Gastrocnemius medialis (tissue), 4 donors: ENCODE measurements around the gene ECHDC1. TPM values are rescaled to one million over a fixed set of nuclear protein-coding genes. Genes with fewer than 3 reads are reported as not detected.

Experiments used
- ATAC-seq, 2 donors: fragments of 150-250 bp; one replicate each; pipeline ENCODE4 v1.9.1; 2016
- DNase-seq, 2 donors: peaks; one replicate each; pipeline ENCODE4 v3.0.0-alpha.2; 2019
- H3K27ac ChIP-seq, 4 donors: fragments of 200-600 bp; sonication (generic); 1 replicate in 1 of 4; 2 replicates in 3 of 4; pipeline ENCODE4 v1.5.1; 2016 to 2018; ENCODE audit warnings: mild to moderate bottlenecking in 2 of 4, moderate library complexity in 1 of 4
- H3K27me3 ChIP-seq, 3 donors: fragments of 200-600 bp; sonication (generic) in 2 of 3; 1 replicate in 1 of 3; 2 replicates in 2 of 3; pipeline versions ENCODE4 v1.5.1 to v1.6.0; 2016 to 2019; ENCODE audit warnings: mild to moderate bottlenecking in 1 of 3, moderate library complexity in 1 of 3
- H3K36me3 ChIP-seq, 2 donors: fragments of 200-600 bp; sonication (generic) in 1 of 2; one replicate each; pipeline ENCODE4 v1.5.1; 2017 to 2018
- H3K4me1 ChIP-seq, 2 donors: fragments of 200-600 bp; sonication (generic) in 1 of 2; one replicate each; pipeline ENCODE4 v1.5.1; 2016 to 2017; ENCODE audit warnings: mild to moderate bottlenecking in 2 of 2
- H3K4me3 ChIP-seq, 4 donors: fragments of 200-600 bp; sonication (generic) in 3 of 4; 1 replicate in 1 of 4; 2 replicates in 3 of 4; pipeline ENCODE4 v1.5.1; 2016 to 2019; ENCODE audit warnings: mild to moderate bottlenecking in 2 of 4
- H3K9me3 ChIP-seq, 3 donors: fragments of 200-600 bp; sonication (generic) in 2 of 3; 1 replicate in 1 of 3; 2 replicates in 2 of 3; pipeline ENCODE4 v1.5.1; 2016 to 2019
- POLR2A ChIP-seq, 2 donors: fragments of 450-650 bp; IDR thresholded peaks; one replicate each; pipeline ENCODE4 v1.6.1; 2017; ENCODE audit warnings: antibody characterized with exemption in 2 of 2, mild to moderate bottlenecking in 2 of 2, moderate library complexity in 2 of 2
- in situ Hi-C, 4 donors: fragments of 200-750 bp; cut with MboI; loops; one replicate each; pipeline versions ENCODE4 v1.15.0 to v1.8.0; 2017; ENCODE audit warnings: low sequenced_read_pairs in 4 of 4
- intact Hi-C: fragments of 100-400 bp; cut with DNase I; formaldehyde crosslinking; loops from one replicate; pipeline ENCODE4 v1.15.1; 2023; ENCODE audit warnings: low total_unique reads
- total RNA-seq, 4 donors: library from RNA; depleted of rRNA; stranded (reverse); fragments of >200 nt; gene quantifications; one replicate each; pipeline versions ENCODE4 v1.1.0 to v1.2.3, GENCODE V29; 2016
- TF ChIP-seq, protein P1 (sequence below), 5 experiments: fragments of 450-650 bp in 3 of 5; fragments of 200-600 bp in 2 of 5; sonication (generic) in 2 of 5; IDR thresholded peaks in 4 of 5; conservative IDR thresholded peaks in 1 of 5; 1 replicate in 4 of 5; 2 replicates in 1 of 5; pipeline ENCODE4 v1.5.1; 2016 to 2019; ENCODE audit warnings: antibody characterized with exemption in 5 of 5, mild to moderate bottlenecking in 3 of 5, moderate library complexity in 3 of 5

The ECHDC1 gene
- total RNA-seq, 4 donors from 2014 or later = 31.4 to 45.3 (median 33.6) TPM

DNA sequence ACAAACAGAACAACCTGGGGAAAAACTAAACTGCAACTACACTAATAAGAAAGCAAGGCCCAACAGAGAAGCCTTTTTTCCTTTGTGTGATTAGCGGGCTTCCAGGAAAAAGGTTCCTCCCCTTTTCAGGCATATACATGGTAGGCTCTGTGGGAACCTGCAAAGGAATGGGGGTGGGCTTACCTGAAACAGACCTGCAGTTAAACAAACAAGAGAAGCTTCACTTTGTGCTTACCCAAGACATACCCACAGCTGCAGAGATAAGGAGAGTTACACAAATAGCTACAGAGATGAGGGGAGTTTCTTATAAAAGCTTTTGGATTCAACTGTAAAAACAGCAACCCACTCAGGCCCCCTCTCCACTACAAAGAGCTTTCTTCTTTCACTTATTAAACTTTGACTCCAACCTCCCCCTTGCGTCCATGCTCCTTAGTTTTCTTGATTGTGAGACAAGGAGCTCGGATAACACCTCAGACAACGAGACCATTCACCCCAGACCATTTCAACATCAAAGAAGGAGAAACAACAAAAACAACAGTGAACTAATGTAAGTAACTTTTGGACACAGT lies 45.8 kb downstream of the ECHDC1 start:
- H3K36me3 ChIP-seq = peaks cover 0 to 3% of the 10 kb centered on the region in 2 donors
- ATAC-seq = no peak
- intact Hi-C loops (no loop called here), in situ Hi-C loops (no loop called here)
- H3K27me3 ChIP-seq = no peaks in the 10 kb centered on the region
- no peak overlapping the region for H3K4me3 ChIP-seq
- DNase-seq = no peak
- H3K9me3 ChIP-seq = no peaks in the 10 kb centered on the region
- TF ChIP-seq, protein P1, sequence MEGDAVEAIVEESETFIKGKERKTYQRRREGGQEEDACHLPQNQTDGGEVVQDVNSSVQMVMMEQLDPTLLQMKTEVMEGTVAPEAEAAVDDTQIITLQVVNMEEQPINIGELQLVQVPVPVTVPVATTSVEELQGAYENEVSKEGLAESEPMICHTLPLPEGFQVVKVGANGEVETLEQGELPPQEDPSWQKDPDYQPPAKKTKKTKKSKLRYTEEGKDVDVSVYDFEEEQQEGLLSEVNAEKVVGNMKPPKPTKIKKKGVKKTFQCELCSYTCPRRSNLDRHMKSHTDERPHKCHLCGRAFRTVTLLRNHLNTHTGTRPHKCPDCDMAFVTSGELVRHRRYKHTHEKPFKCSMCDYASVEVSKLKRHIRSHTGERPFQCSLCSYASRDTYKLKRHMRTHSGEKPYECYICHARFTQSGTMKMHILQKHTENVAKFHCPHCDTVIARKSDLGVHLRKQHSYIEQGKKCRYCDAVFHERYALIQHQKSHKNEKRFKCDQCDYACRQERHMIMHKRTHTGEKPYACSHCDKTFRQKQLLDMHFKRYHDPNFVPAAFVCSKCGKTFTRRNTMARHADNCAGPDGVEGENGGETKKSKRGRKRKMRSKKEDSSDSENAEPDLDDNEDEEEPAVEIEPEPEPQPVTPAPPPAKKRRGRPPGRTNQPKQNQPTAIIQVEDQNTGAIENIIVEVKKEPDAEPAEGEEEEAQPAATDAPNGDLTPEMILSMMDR (IDR thresholded peaks at IDR 0.05 in 4 of 5, conservative IDR thresholded peaks at IDR 0.05 in 1 of 5) = no peak
- no peak for TF ChIP-seq POLR2A (IDR thresholded peaks at IDR 0.05)
- no peak overlapping the region for H3K27ac ChIP-seq
- H3K4me1 ChIP-seq = peaks cover 9 to 13% of the 10 kb centered on the region in 2 donors

DNA sequence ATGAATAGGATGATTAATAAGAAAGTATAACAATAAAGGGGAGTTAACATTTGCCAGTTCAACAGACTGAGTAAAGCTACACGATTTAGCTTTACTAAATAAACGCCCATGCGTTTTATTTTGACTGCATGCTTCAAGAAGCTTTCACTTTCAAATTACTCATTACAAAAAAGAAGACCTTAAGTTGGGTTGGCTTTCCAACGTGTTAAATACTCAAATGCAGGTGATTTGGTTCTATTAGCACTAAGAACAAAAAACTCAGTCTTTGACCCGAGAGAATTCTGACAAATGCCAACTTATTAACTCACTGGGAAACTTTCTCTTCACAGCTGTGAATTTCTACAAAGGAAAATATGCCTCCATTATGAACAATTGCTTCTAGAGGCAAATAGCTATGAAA lies 51.9 kb downstream of the ECHDC1 start:
- no peaks in the 10 kb centered on the region for H3K27me3 ChIP-seq
- DNase-seq (no peak), ATAC-seq (no peak)
- peaks cover 0 to 23% of the 10 kb centered on the region in 2 donors for H3K36me3 ChIP-seq
- H3K4me3 ChIP-seq = no peak overlapping the region
- H3K4me1 ChIP-seq = peaks cover 20 to 35% of the 10 kb centered on the region in 2 donors
- H3K9me3 ChIP-seq = no peaks in the 10 kb centered on the region
- H3K27ac ChIP-seq = peak overlapping the region in 1 of 4 donors; percentile 45
- TF ChIP-seq, protein P1 (IDR thresholded peaks at IDR 0.05 in 4 of 5, conservative IDR thresholded peaks at IDR 0.05 in 1 of 5) = no peak
- no peak for TF ChIP-seq POLR2A (IDR thresholded peaks at IDR 0.05)
- in situ Hi-C loops = no loop called here
- intact Hi-C loops = no loop called here

DNA sequence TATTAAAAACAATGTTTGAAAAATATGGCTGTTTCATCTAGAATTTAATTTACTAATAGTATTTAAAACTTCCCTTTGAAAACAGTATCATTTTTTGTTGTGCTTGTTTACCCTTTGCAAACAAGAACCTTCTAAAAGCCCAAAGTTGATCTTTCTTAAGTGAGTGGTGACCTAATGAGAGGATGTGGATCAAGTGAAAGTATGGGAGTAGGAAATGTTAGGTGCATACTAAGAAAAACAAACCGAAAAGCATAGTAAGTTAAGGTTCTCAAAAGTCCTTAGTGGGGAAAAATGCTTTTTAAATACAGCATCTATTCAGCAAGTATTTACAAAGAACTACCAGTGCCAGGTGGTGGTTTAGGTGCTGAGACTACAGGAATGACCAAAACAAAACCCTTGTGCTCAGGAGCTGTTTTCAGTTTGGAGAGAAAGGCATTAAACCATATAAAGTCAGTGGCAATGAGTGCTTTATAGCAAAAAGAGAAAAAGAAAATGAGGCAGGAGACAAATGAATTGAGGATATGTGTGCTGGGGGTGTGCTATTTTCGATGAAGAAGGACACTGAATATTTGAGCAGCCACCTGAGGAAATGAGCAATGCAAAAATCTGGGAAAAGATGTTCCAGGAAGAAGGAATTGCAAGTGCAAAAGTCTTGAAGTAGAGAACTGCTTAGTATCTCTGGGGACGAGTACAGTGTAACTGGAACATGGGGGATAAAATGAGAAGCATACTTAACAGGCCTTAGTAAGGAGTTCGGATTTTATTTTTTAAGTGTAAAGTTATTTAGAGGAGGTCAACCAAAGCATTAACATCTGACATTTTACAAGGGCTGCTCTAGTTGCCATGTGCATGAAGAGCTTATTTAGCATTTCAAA lies 52.8 kb downstream of the ECHDC1 start:
- Histone ChIP-seq H3K4me1 (peaks cover 20 to 35% of the 10 kb centered on the region in 2 donors), H3K27ac (peak overlapping the region in 2 of 4 donors; percentile 40 to 45), H3K36me3 (peaks cover 0 to 32% of the 10 kb centered on the region in 2 donors), H3K27me3 (no peaks in the 10 kb centered on the region), H3K4me3 (no peak overlapping the region), H3K9me3 (no peaks in the 10 kb centered on the region)
- TF ChIP-seq POLR2A (IDR thresholded peaks at IDR 0.05) = no peak
- TF ChIP-seq, protein P1 (IDR thresholded peaks at IDR 0.05 in 4 of 5, conservative IDR thresholded peaks at IDR 0.05 in 1 of 5) = no peak
- DNase-seq = no peak
- intact Hi-C loops (no loop called here), in situ Hi-C loops (no loop called here)
- ATAC-seq = peak in 1 of 2 donors; percentile 21

DNA sequence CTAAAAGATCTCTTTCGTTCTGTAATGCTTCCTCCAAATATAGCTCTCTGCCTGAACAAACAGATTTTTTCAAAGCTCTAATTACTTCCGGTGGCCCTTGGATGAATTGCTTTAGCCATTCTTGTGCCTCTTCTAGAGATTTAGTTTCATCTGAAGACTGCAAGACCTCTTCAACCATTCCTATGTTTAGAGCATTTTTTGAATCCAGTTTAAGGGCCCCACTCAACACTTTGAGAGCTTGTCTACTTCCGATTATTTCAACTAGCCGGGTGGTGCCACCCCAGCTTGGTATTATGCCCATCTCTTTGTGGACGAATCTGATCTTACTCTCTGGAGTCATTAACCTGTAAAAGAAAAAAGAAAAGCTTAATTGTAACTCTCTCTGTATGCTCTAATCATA lies 53.5 kb downstream of the ECHDC1 start:
- Histone ChIP-seq H3K9me3 (no peaks in the 10 kb centered on the region), H3K27ac (peak overlapping the region in 3 of 4 donors; percentile 39 to 45 (median 40)), H3K4me1 (peaks cover 20 to 35% of the 10 kb centered on the region in 2 donors), H3K4me3 (no peak overlapping the region), H3K27me3 (no peaks in the 10 kb centered on the region), H3K36me3 (peaks cover 0 to 30% of the 10 kb centered on the region in 2 donors)
- DNase-seq (no peak), ATAC-seq (no peak)
- in situ Hi-C loops = no loop called here
- intact Hi-C loops = no loop called here
- TF ChIP-seq POLR2A (IDR thresholded peaks at IDR 0.05) = no peak
- TF ChIP-seq, protein P1 (IDR thresholded peaks at IDR 0.05 in 4 of 5, conservative IDR thresholded peaks at IDR 0.05 in 1 of 5) = no peak
